Activated CD8-positive, alpha-beta memory T cell treated with anti-CD3 and anti-CD28 coated beads, Interleukin-2, amount 10 ng/mL, durations not matched to agents 7 days and 5 days (primary cell): ENCODE measurements around the gene CLTA. TPM values are rescaled to one million over a fixed set of nuclear protein-coding genes. Genes with fewer than 3 reads are reported as not detected.

Source experiments
- ATAC-seq: fragments of 150-1000 bp; cut with Tn5 transposase; one replicate; pipeline ENCODE4 v1.10.0; 2021; ENCODE audit warnings: moderate library complexity
- CTCF ChIA-PET: fragments of 350-600 bp; sonication (Branson Sonifier 250); formaldehyde crosslinking; loops from one replicate; lab custom pipeline; 2021; ENCODE audit warnings: antibody characterized with exemption; lab: Charles Lee
- DNase-seq: peaks from one replicate; pipeline ENCODE4 v3.0.0-alpha.2; 2020
- H3K27ac Mint-ChIP-seq: one replicate; pipeline ENCODE4 v1.8.0; 2021; ENCODE audit warnings: mild to moderate bottlenecking, mixed read lengths
- H3K27me3 Mint-ChIP-seq: one replicate; pipeline ENCODE4 v1.8.0; 2021; ENCODE audit warnings: mixed read lengths
- H3K36me3 Mint-ChIP-seq: one replicate; pipeline ENCODE4 v1.8.0; 2021; ENCODE audit warnings: mild to moderate bottlenecking, mixed read lengths
- H3K4me1 Mint-ChIP-seq: one replicate; pipeline ENCODE4 v1.8.0; 2021; ENCODE audit warnings: mixed read lengths
- H3K4me3 Mint-ChIP-seq: one replicate; pipeline ENCODE4 v1.8.0; 2021; ENCODE audit warnings: mild to moderate bottlenecking, moderate library complexity, mixed read lengths
- H3K9me3 Mint-ChIP-seq: one replicate; pipeline ENCODE4 v1.8.0; 2022; ENCODE audit warnings: low read depth, mixed read lengths
- total RNA-seq, 2 experiments: library from RNA; stranded (reverse); gene quantifications; one replicate each; pipeline ENCODE4 v1.2.3, GENCODE V29; 2021

The CLTA gene
- total RNA-seq, 2 experiments from 2014 or later: 156 to 177 TPM

DNA sequence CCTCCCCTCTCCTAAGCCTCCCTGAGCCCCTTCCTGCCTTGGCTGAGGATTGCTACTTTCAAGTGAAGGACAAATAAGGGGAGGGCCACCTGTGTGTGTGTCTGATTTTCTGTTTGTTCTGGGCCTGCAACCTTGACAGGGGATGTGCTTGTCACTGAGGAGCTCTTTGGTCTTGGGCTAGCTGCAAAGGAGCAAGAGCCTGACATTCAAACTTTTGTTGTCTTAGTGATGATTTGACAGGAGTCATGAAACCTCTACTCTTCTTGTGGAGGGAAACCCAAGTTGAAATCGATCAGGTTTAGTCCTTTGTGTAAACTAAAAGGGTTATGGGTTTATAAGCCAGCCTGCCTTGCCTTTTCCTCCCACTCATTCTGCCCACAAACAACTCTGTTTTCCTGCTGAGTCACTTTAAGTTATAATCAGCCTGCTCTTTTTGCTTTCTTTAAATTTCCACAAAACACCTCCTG lies 16.9 kb downstream of the CLTA start:
- Mint-ChIP-seq H3K36me3 (peaks cover 74% of the 10 kb centered on the region), H3K27me3 (no peaks in the 10 kb centered on the region), H3K27ac (peak overlapping the region; percentile 74), H3K4me1 (peaks cover 58% of the 10 kb centered on the region), H3K9me3 (no peaks in the 10 kb centered on the region), H3K4me3 (no peak overlapping the region)
- CTCF ChIA-PET: interaction anchor here (0.6 to 0.9 kb wide), 5 partner anchors 14 to 104 kb away, joined by 3 read pairs; no protein-coding TSS in a partner anchor
- ATAC-seq: peak; percentile 50
- DNase-seq: no peak

DNA sequence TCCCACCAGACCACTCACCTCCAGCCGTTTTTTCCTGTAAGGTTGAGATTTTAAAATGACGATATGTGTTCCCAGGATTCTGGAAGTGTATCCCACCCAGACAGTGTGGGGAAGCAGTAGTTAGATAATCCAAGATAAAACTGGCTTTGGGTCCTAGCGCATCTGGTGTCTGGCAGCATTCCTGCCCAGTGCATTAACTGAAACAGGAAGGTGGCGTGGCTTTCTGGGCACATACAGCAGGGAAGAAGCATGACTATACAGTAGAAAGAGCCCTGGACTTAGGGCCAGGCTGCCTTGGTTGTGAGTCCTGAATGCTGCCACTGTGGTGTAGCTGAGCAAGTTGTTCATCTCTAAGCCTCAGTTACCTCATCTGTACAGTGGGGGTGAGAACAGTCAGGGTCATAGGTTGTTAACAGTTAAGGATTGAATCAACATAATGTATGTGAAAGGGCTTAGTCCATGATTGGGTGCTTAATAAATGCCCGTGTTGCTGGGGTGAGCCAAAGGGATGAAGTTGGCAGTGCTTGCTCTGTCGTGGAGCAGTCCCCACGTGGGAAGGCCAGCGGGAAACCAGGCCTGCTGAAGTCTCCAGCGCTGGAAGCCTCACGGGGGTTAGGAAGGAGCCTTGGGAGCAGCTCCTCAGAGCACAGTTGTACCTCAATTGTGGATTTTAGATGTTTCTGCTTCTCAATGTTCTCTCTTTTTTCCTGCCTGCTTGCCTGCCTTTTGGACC lies 18.0 kb downstream of the CLTA start:
- no peak for DNase-seq

DNA sequence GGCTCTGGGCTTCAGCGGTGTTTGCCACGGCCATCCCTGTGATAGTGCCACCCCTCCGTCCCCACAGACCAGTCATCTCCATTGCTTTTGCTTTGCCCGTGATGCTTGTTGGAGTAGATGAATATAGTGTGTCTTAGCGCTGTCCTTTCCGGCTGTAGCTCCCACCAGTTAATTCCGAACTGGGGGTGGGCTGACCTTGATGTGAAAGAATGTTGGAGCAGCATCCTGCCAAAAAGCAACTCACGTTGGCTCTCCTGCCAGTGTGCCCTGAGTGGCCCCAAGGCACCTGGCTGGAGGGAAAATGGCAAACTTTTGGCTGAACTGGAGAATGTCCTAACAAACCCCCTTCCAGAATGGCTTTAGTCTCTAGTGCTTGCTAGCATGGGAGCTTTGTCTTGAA lies 20.0 kb downstream of the CLTA start:
- H3K9me3 Mint-ChIP-seq: no peaks in the 10 kb centered on the region
- ATAC-seq (no peak), DNase-seq (no peak)
- H3K27me3 Mint-ChIP-seq: no peaks in the 10 kb centered on the region
- peaks cover 68% of the 10 kb centered on the region for H3K36me3 Mint-ChIP-seq
- peaks cover 65% of the 10 kb centered on the region for H3K4me1 Mint-ChIP-seq
- H3K27ac Mint-ChIP-seq: peak overlapping the region; percentile 3
- CTCF ChIA-PET: interaction anchor here (1.6 kb wide), 1 partner anchor 37 kb away, joined by 4 read pairs; no protein-coding TSS in a partner anchor
- H3K4me3 Mint-ChIP-seq: no peak overlapping the region

More for the DNA sequence above, 18.0 kb downstream of the CLTA start:
- Mint-ChIP-seq H3K36me3 (peaks cover 73% of the 10 kb centered on the region), H3K27ac (peak overlapping the region; percentile 74), H3K9me3 (no peaks in the 10 kb centered on the region), H3K4me3 (no peak overlapping the region), H3K4me1 (peaks cover 68% of the 10 kb centered on the region), H3K27me3 (no peaks in the 10 kb centered on the region)
- CTCF ChIA-PET: no interaction called here
- no peak for ATAC-seq

DNA sequence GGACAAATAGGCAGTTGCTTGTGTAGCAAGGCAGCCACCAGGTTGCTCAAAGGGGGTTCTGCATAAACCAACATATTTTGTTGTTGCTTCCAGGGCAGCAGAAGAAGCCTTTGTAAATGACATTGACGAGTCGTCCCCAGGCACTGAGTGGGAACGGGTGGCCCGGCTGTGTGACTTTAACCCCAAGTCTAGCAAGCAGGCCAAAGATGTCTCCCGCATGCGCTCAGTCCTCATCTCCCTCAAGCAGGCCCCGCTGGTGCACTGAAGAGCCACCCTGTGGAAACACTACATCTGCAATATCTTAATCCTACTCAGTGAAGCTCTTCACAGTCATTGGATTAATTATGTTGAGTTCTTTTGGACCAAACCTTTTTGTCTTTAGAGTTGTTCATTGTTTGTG lies 20.8 kb downstream of the CLTA start:
- no peak for DNase-seq
- Mint-ChIP-seq H3K36me3 (peaks cover 67% of the 10 kb centered on the region), H3K4me3 (no peak overlapping the region), H3K9me3 (no peaks in the 10 kb centered on the region), H3K27ac (peak overlapping the region; percentile 24), H3K4me1 (peaks cover 62% of the 10 kb centered on the region), H3K27me3 (no peaks in the 10 kb centered on the region)
- CTCF ChIA-PET: no interaction called here
- no peak for ATAC-seq

DNA sequence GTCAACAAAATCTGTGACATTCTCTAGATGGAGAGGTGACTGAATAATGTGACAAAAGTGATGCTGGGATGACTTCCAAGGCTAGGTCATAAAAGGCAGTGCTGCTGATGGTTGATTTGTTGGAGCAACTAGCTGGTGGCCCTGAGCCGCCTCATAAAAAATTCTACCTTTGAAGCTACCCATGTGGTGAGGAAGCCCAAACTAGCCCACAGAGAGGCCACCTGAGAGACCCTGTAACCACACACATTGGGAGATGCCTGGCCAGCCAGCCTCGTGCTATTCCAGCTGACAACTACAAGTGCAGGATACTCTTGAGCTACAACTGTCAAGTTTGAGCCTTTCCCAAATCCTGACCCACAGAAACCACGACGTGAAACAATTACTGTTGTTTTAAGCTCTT lies 22.7 kb downstream of the CLTA start:
- peaks cover 59% of the 10 kb centered on the region for H3K4me1 Mint-ChIP-seq
- H3K36me3 Mint-ChIP-seq: peaks cover 62% of the 10 kb centered on the region

DNA sequence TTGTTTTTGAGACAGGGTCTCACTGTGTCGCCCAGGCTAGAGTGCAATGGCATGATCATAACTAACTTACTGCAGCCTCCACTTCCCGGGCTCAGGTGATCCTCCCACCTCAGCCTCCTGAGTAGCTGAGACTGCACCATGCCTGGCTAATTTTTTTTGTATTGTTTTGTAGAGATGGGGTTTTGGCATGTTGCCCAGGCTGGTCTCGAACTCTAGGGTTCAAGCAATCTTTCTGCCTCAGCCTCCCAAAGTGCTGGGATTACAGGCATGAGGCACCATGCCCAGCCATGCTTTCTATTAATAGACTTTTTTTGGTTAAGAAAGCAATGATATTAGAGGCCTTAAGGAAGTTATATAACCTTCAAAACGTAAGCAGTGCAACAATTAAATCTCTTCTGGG lies 23.3 kb downstream of the CLTA start:
- CTCF ChIA-PET: interaction anchor here (1.2 to 1.3 kb wide), 2 partner anchors 23 to 193 kb away, joined by 3 to 4 read pairs; partner anchors contain the start of gene CLTA
- Mint-ChIP-seq H3K4me1 (peaks cover 59% of the 10 kb centered on the region), H3K9me3 (no peaks in the 10 kb centered on the region), H3K27me3 (no peaks in the 10 kb centered on the region), H3K36me3 (peaks cover 59% of the 10 kb centered on the region), H3K4me3 (no peak overlapping the region), H3K27ac (no peak overlapping the region)
- ATAC-seq (no peak), DNase-seq (no peak)

More for the DNA sequence above, 22.7 kb downstream of the CLTA start:
- H3K27ac Mint-ChIP-seq: peak overlapping the region; percentile 4
- H3K4me3 Mint-ChIP-seq: no peak overlapping the region
- no peaks in the 10 kb centered on the region for H3K27me3 Mint-ChIP-seq
- ATAC-seq (no peak), DNase-seq (no peak)
- CTCF ChIA-PET: interaction anchor here (0.9 to 1.6 kb wide), 4 partner anchors 9 to 194 kb away, joined by 3 to 4 read pairs (median 4); partner anchors contain the start of gene CLTA
- H3K9me3 Mint-ChIP-seq: no peaks in the 10 kb centered on the region

DNA sequence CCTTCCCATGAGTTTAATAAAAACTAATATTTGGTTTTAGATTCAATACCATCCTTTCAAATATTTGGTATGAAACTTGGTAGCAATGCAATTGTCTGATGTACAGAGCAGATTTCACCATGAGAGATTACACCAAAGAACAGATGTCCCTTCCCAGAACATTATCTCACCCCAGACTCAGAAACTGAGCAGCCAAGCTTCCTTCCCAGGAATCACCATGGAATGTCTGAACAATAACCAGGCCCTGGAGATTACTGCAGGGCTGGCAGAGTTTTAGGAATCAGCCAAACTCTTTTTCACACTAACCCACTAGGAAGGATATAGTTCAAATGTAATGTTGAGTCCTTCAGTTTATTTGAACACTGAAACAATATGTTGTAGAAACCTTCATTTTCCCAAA lies 23.9 kb downstream of the CLTA start:
- peaks cover 59% of the 10 kb centered on the region for H3K36me3 Mint-ChIP-seq

DNA sequence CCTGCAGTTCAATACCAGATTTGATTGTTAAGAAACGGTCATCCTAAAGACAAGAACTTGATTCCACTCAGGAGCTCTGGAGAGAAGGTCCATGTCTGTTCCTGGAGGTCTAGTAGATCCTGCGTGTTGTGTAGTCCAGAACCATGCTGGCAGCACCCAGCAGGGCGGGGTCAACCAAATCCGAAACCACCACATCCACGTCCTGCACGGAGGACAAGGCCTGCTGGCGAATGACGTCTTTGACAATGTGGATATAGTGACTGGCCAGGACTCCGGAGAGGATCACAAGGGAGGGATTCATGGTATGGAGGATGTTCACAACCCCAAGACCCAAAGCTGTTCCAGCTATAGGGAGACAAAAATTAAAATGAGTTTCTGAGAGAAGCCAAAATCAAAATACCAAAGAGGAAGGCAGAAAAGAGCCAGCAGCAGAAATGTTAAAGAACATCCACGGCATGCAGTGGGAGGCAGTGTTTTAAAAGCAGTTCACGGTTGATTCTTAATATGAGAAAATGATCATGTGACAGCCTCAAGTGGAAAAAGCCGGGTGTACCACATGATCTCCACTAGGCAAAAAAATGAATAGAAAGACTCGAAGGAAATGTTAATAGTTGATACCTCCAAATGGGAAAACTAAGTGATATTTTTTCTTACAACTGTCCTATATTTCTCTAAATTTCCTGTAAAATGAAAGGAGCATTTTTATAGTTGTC lies 26.7 kb downstream of the CLTA start:
- Mint-ChIP-seq H3K27ac (peak overlapping the region; percentile 82), H3K27me3 (no peaks in the 10 kb centered on the region), H3K9me3 (peaks cover 3% of the 10 kb centered on the region), H3K4me1 (peaks cover 53% of the 10 kb centered on the region), H3K36me3 (peaks cover 62% of the 10 kb centered on the region), H3K4me3 (no peak overlapping the region)
- CTCF ChIA-PET: interaction anchor here (1.2 to 1.5 kb wide), 3 partner anchors 11 to 111 kb away, joined by 3 to 4 read pairs (median 4); no protein-coding TSS in a partner anchor
- DNase-seq (no peak), ATAC-seq (no peak)

More for the DNA sequence above, 23.9 kb downstream of the CLTA start:
- DNase-seq (no peak), ATAC-seq (no peak)
- no peak overlapping the region for H3K4me3 Mint-ChIP-seq
- H3K27ac Mint-ChIP-seq: peak overlapping the region; percentile 4
- CTCF ChIA-PET: no interaction called here
- H3K4me1 Mint-ChIP-seq: peaks cover 58% of the 10 kb centered on the region
- no peaks in the 10 kb centered on the region for H3K27me3 Mint-ChIP-seq
- no peaks in the 10 kb centered on the region for H3K9me3 Mint-ChIP-seq

DNA sequence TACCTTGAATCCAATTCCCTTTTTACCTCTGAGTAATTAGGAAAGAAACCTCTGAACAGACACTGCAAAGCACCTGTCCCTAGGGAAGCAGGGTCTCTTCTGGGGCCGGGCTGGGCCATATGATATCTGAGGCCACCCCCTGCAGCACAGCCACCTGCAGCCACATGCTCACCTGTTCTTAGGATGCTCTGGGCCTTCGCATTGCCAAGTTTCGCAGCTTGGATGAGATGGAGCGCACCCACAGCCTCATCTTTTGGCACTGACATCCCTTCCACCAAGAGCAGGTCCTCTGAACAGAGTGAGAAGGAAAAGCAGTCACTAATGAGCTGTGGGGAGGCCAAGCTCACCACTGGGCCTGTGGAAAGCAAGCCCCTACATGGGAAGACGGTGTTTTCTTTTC lies 27.3 kb downstream of the CLTA start:
- H3K9me3 Mint-ChIP-seq: peaks cover 7% of the 10 kb centered on the region
- CTCF ChIA-PET: interaction anchor here (1.2 kb wide), 1 partner anchor 10 kb away, joined by 3 read pairs; no protein-coding TSS in a partner anchor
- no peaks in the 10 kb centered on the region for H3K27me3 Mint-ChIP-seq
- peaks cover 65% of the 10 kb centered on the region for H3K36me3 Mint-ChIP-seq
- no peak for ATAC-seq
- DNase-seq: peak; percentile 45
- H3K4me1 Mint-ChIP-seq: peaks cover 50% of the 10 kb centered on the region
- H3K27ac Mint-ChIP-seq: peak overlapping the region; percentile 82
- peak overlapping the region; percentile 23 for H3K4me3 Mint-ChIP-seq

DNA sequence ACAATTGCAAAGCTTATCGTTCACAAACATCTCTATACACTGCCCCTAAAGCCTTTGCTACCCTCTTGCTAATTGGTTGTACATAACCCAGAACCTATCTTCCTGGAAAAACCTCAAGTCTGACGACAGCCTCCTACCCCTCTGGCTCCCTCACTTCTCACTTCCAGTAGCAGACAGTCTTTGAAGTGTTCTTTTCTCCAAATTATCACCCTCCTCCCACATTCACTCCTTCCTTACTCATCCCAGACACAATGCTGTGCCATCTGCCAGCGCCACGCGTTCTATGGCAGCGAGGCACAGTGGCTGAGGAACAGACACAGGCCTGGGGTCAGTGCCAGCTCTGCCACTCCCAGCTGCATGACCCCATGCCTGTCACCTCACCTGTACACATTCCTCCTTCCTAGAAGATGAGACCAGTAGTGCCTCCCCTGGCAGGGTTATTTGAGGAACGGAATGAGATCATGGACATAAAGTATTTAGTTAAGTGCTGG lies 27.7 kb downstream of the CLTA start:
- Mint-ChIP-seq H3K4me3 (peak overlapping the region; percentile 23), H3K9me3 (peaks cover 12% of the 10 kb centered on the region), H3K36me3 (peaks cover 65% of the 10 kb centered on the region), H3K27me3 (no peaks in the 10 kb centered on the region), H3K4me1 (peaks cover 48% of the 10 kb centered on the region), H3K27ac (peak overlapping the region; percentile 82)
- DNase-seq (peak; percentile 70), ATAC-seq (peak; percentile 92)
- CTCF ChIA-PET: interaction anchor here (0.9 to 1.2 kb wide), 2 partner anchors 10 to 28 kb away, joined by 3 read pairs; partner anchors contain the start of gene CLTA

DNA sequence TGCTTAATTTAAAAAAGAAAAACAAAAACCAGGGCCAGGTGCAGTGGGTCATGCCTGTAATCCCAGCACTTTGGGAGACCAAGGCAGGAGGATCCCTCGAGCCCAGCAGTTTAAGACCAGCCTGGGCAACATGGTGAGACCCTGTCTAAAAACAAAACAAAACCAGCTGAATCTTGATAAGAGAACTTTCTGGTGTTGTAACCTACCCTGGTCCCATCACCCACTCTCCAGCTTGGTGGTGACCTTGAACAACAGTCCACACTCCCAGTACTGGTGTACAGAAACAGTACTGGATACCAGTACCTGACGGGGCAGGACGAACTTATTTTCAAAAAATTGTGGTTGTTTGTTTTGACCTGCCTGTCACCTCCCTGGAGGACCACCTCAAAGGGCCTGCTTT lies 30.9 kb downstream of the CLTA start:
- ATAC-seq (no peak), DNase-seq (no peak)
- H3K4me3 Mint-ChIP-seq: no peak overlapping the region
- no peak overlapping the region for H3K27ac Mint-ChIP-seq
- CTCF ChIA-PET: interaction anchor here (1.2 kb wide), 1 partner anchor 14 kb away, joined by 3 read pairs; no protein-coding TSS in a partner anchor
- H3K27me3 Mint-ChIP-seq: no peaks in the 10 kb centered on the region
- H3K4me1 Mint-ChIP-seq: peaks cover 33% of the 10 kb centered on the region
- peaks cover 12% of the 10 kb centered on the region for H3K9me3 Mint-ChIP-seq
- H3K36me3 Mint-ChIP-seq: peaks cover 60% of the 10 kb centered on the region

DNA sequence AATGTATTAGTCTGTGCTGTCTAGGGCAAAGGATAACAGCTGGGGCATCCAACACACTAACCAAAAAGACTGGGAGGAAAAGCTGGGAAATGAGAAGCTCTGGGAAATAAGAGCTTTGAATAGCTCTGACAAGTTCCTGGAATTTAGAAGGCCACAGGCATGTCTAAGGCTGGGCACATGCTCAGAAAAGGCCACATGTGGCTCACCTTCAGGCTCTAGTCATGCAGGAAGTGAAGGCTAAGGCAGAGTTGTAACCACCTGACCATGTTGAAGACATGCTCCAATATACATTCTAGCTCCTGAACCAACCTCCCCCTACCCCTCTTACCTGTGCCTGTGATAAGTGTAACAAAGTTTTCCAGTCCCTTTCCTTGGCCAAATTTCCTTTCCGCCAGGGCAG lies 31.7 kb downstream of the CLTA start:
- CTCF ChIA-PET: interaction anchor here (1.2 kb wide), 1 partner anchor 15 kb away, joined by 3 read pairs; no protein-coding TSS in a partner anchor
- no peak overlapping the region for H3K4me3 Mint-ChIP-seq
- peaks cover 61% of the 10 kb centered on the region for H3K36me3 Mint-ChIP-seq
- H3K27ac Mint-ChIP-seq: peak overlapping the region; percentile 42
- ATAC-seq (no peak), DNase-seq (no peak)
- H3K4me1 Mint-ChIP-seq: peaks cover 27% of the 10 kb centered on the region
- H3K9me3 Mint-ChIP-seq: peaks cover 12% of the 10 kb centered on the region
- no peaks in the 10 kb centered on the region for H3K27me3 Mint-ChIP-seq

DNA sequence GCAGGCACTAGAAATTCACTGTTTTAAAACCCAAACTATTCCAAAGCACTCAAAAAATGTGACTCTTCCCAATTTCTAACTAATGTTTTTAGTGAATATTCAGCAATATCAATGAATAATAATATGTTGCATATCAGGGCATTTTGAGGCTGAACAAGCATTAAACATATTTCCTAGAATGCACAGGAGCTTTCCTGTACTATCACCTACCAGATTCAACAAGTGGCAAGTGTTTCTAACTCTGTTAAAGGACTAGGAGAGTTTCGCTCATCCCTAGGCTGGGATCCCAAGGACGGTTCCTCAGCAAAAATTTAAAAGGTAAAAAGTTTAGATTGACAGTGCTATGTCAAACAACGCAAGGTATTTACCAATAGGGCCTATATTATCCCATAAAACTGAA lies 46.5 kb downstream of the CLTA start:
- Mint-ChIP-seq H3K36me3 (peaks cover 46% of the 10 kb centered on the region), H3K9me3 (no peaks in the 10 kb centered on the region), H3K4me1 (peaks cover 1% of the 10 kb centered on the region), H3K27ac (no peak overlapping the region), H3K4me3 (no peak overlapping the region), H3K27me3 (no peaks in the 10 kb centered on the region)
- ATAC-seq: no peak
- DNase-seq: no peak
- CTCF ChIA-PET: no interaction called here
